ENCODE measurements around the gene ZDHHC6. TPM values are rescaled to one million over a fixed set of nuclear protein-coding genes. Genes with fewer than 3 reads are reported as not detected.

The ZDHHC6 gene
- total and polyA plus RNA-seq, 10 of the 15 experiments (the other 5 are each of a cell fraction or from before 2014, with no cell fraction given) = 23.8 to 59.4 (median 35.6) TPM

- DNase-seq (ENCODE audit: low read depth, low spot score) = no peak
- WGBS (ENCODE audit: insufficient coverage, insufficient replicate concordance, low lambda C conversion rate, missing lambda C conversion rate) = 0% methylated on average over 10 of the region's 10 CpGs
- Histone ChIP-seq H3K9ac (ENCODE audit: control insufficient read depth, insufficient read depth, low read length) (peak overlapping the region; percentile 98), H4K20me1 (ENCODE audit: control insufficient read depth, insufficient read depth) (no peaks in the 10 kb centered on the region; the same call in 1 of the 2 replicates), H3K36me3 (ENCODE audit: control insufficient read depth in 2 of 2, insufficient read depth in 2 of 2, low read length in 1 of 2) (peaks cover 0 to 8% of the 10 kb centered on the region in 2 experiments; a peak in 2 of 4 replicates), H3K27me3 (replicated peaks in 1 of 2; ENCODE audit: control insufficient read depth in 2 of 2, insufficient read depth in 2 of 2, low read length in 1 of 2) (no peaks in the 10 kb centered on the region), H3K9me3 (replicated peaks; ENCODE audit: control insufficient read depth, insufficient read depth, low read length) (no peaks in the 10 kb centered on the region), H3K27ac (ENCODE audit: control insufficient read depth, insufficient read depth) (peak overlapping the region; percentile 97), H2AFZ (ENCODE audit: control insufficient read depth, low read depth, low read length) (peak overlapping the region; percentile 97), H3K4me3 (peak overlapping the region; percentile 93), H3K79me2 (ENCODE audit: control insufficient read depth, insufficient read depth, low read length) (peaks cover 55% of the 10 kb centered on the region), H3K4me1 (ENCODE audit: control insufficient read depth, insufficient read depth, low read length) (peaks cover 8% of the 10 kb centered on the region), H3K4me2 (ENCODE audit: control insufficient read depth, insufficient read depth) (peak overlapping the region; percentile 65; the same call in 1 of the 2 replicates)
- ChIA-PET RAD21 (ENCODE audit: unreplicated experiment) (interaction anchor here (1.8 kb wide), 1 partner anchor 13 kb away, joined by 6 read pairs; no protein-coding TSS in a partner anchor), POLR2A (interaction anchor here (0.8 kb wide), 1 partner anchor 46 kb away, joined by 4 read pairs; no protein-coding TSS in a partner anchor), SMC1A (ENCODE audit: uncharacterized antibody, unreplicated experiment) (interaction anchor here (0.7 to 1.4 kb wide), 4 partner anchors 13 to 72 kb away, joined by 3 to 6 read pairs (median 4); no protein-coding TSS in a partner anchor), CTCF (interaction anchor here (0.8 to 2.0 kb wide), 5 partner anchors 11 to 264 kb away, joined by 3 to 9 read pairs (median 5); partner anchors contain the start of gene GPAM)
- no peak for FAIRE-seq
- no peak for TF ChIP-seq ZBTB11 (CRISPR knock-in tag; IDR thresholded peaks at IDR 0.05)
- TF ChIP-seq TBL1XR1 (IDR thresholded peaks at IDR 0.05; ENCODE audit: low read depth, low read length) = no peak
- TF ChIP-seq PML (IDR thresholded peaks at IDR 0.05; ENCODE audit: low read length) = peak; percentile 8; the same call in 1 of the 2 replicates
- BruUV-seq (replicated peaks) = TSS peak; percentile 68
- in situ Hi-C loops (cut with MboI) = no loop called here
- ATAC-seq = no peak
- intact Hi-C loops (cut with micrococcal nuclease; ENCODE audit: unreplicated experiment) = loop anchor here (5.0 kb wide), 1 partner anchor 70 kb away; no protein-coding TSS in a partner anchor
Measured at GRCh38 chr10:112447620-112447928, 860 bp upstream of the ZDHHC6 start.
